CD8-positive, alpha-beta memory T cell (primary cell): Measurements from ENCODE around the gene DCLK3. TPM values are rescaled to one million over a fixed set of nuclear protein-coding genes. Genes with fewer than 3 reads are reported as not detected.
A peak's percentile ranks its signal among the peaks of the same experiment; 100 is the strongest.

Source experiments
- CTCF ChIA-PET: fragments of 350-600 bp; sonication (Branson Sonifier 250); formaldehyde crosslinking; loops from one replicate; lab custom pipeline; 2021; ENCODE audit warnings: antibody characterized with exemption; lab: Charles Lee
- POLR2A ChIA-PET: fragments of 350-600 bp; sonication (Branson Sonifier 250); formaldehyde crosslinking; loops from one replicate; lab custom pipeline; 2021; ENCODE audit warnings: antibody characterized with exemption; lab: Charles Lee
- DNase-seq, 5 donors: peaks; one replicate each; pipeline versions ENCODE4 v3.0.0 to v3.0.0-alpha.2; 2020 to 2022; ENCODE audit warnings: mixed read lengths in 1 of 5
- H3K27ac ChIP-seq: one replicate; pipeline ENCODE4 v1.7.0; 2013; ENCODE audit warnings: low read depth, mild to moderate bottlenecking, low read length, moderate library complexity
- H3K27me3 ChIP-seq: 2 replicates; pipeline ENCODE4 v1.7.0; 2013; ENCODE audit warnings: low read length, mild to moderate bottlenecking; ENCODE audit not compliant: insufficient read depth, poor library complexity, severe bottlenecking
- H3K36me3 ChIP-seq: 2 replicates; pipeline ENCODE4 v1.7.0; 2013; ENCODE audit warnings: mild to moderate bottlenecking, low read length, moderate library complexity; ENCODE audit not compliant: insufficient read depth
- H3K4me1 ChIP-seq: 2 replicates; pipeline ENCODE4 v1.7.0; 2013; ENCODE audit warnings: mild to moderate bottlenecking, low read length, moderate library complexity; ENCODE audit not compliant: insufficient read depth
- H3K4me3 ChIP-seq: 2 replicates; pipeline ENCODE4 v1.7.0; 2013; ENCODE audit warnings: mild to moderate bottlenecking, low read length
- H3K9me3 ChIP-seq: 2 replicates; pipeline ENCODE4 v1.7.0; 2013; ENCODE audit warnings: mild to moderate bottlenecking, low read length
- H3K27ac Mint-ChIP-seq, 8 donors: one replicate each; pipeline ENCODE4 v1.8.0; 2020 to 2021; ENCODE audit warnings: mixed read lengths in 8 of 8, mild to moderate bottlenecking in 6 of 8, inconsistent platforms in 3 of 8, moderate library complexity in 3 of 8
- H3K27me3 Mint-ChIP-seq, 2 donors: one replicate each; pipeline ENCODE4 v1.8.0; 2020 to 2021; ENCODE audit warnings: mixed read lengths in 2 of 2, mild to moderate bottlenecking in 1 of 2, moderate library complexity in 1 of 2
- H3K36me3 Mint-ChIP-seq, 3 donors: one replicate each; pipeline ENCODE4 v1.8.0; 2020 to 2021; ENCODE audit warnings: mixed read lengths in 3 of 3, inconsistent platforms in 1 of 3, mild to moderate bottlenecking in 1 of 3
- H3K4me1 Mint-ChIP-seq, 3 donors: one replicate each; pipeline ENCODE4 v1.8.0; 2020 to 2021; ENCODE audit warnings: mixed read lengths in 3 of 3, inconsistent platforms in 1 of 3, mild to moderate bottlenecking in 1 of 3
- H3K4me3 Mint-ChIP-seq, 7 donors: one replicate each; pipeline ENCODE4 v1.8.0; 2020 to 2021; ENCODE audit warnings: mixed read lengths in 7 of 7, mild to moderate bottlenecking in 6 of 7, moderate library complexity in 4 of 7, inconsistent platforms in 2 of 7
- H3K9me3 Mint-ChIP-seq, 5 donors: one replicate each; pipeline ENCODE4 v1.8.0; 2020 to 2022; ENCODE audit warnings: mixed read lengths in 5 of 5, mild to moderate bottlenecking in 3 of 5, moderate library complexity in 2 of 5, inconsistent platforms in 1 of 5
- polyA plus RNA-seq: library from polyadenylated mRNA; unstranded; fragments of 300-500 nt; fragmentation: Illumina TruSeq; gene quantifications from one replicate; pipeline ENCODE4 v1.2.3, GENCODE V29; 2021
- total RNA-seq, 2 experiments: library from RNA; stranded (reverse); gene quantifications; one replicate each; pipeline ENCODE4 v1.2.3, GENCODE V29; 2021

The DCLK3 gene
- total and polyA plus RNA-seq, 3 experiments from 2014 or later = not detected

DNA sequence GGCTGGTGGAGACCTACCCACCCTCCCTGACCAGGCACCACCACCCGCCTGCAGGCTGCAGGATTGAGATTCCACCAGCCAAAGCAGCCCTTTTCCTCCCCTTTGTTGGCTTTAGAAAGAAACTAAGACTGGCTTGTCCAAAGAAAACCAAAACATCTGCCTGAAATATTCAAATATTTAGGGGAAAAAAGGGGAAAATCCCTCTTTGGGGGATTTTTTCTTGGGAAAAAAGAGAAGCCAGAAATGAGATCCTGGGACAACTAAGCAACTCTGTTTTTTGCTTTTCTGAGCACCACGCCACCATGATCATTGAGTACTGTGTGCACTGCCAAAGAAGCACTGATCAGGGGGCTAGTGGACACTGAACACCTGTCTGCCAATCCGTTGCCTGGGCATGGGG lies 2.6 kb downstream of the DCLK3 start:
- DNase-seq = no peak
- ChIA-PET POLR2A (no interaction called here), CTCF (no interaction called here)
- Mint-ChIP-seq H3K4me1 (peaks cover 5 to 10% (median 7%) of the 10 kb centered on the region in 3 donors), H3K9me3 (no peaks in the 10 kb centered on the region), H3K27ac (peak overlapping the region in 1 of 8 donors; percentile 19), H3K27me3 (peaks cover 38 to 78% of the 10 kb centered on the region in 2 donors), H3K4me3 (no peak overlapping the region), H3K36me3 (no peaks in the 10 kb centered on the region)
- Histone ChIP-seq H3K9me3 (no peaks in the 10 kb centered on the region), H3K27me3 (peaks cover 13% of the 10 kb centered on the region), H3K4me3 (no peak overlapping the region), H3K36me3 (no peaks in the 10 kb centered on the region), H3K4me1 (no peaks in the 10 kb centered on the region), H3K27ac (no peak overlapping the region)

DNA sequence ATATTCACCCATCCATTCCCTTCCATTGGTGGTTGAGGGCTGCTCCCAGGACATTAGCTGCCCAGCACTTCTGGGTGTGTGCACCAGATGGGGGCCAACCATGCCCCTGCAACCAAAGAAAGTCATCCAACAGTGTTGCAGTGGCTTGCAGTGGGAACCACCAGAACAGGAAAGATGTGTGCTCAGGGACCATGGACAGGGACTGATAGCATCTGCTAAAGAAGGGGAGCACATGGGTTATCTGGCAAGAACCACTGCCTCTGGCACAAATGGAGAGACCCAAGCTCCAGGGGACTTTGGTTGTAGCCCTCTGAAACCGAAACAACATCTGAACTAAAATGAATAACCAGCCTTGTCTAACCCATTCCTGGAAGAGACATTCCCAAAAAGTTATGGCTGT lies 8.1 kb downstream of the DCLK3 start:
- Mint-ChIP-seq H3K4me1 (no peaks in the 10 kb centered on the region), H3K4me3 (no peak overlapping the region), H3K27ac (no peak overlapping the region), H3K27me3 (peaks cover 14 to 63% of the 10 kb centered on the region in 2 donors), H3K9me3 (no peaks in the 10 kb centered on the region), H3K36me3 (no peaks in the 10 kb centered on the region)
- H3K27ac ChIP-seq = no peak overlapping the region
- no peak overlapping the region for H3K4me3 ChIP-seq
- H3K36me3 ChIP-seq = no peaks in the 10 kb centered on the region
- no peaks in the 10 kb centered on the region for H3K27me3 ChIP-seq
- no peak for DNase-seq
- no peaks in the 10 kb centered on the region for H3K9me3 ChIP-seq
- ChIA-PET CTCF (interaction anchor here (1.3 kb wide), 1 partner anchor 12 kb away, joined by 3 read pairs; no protein-coding TSS in a partner anchor), POLR2A (no interaction called here)
- no peaks in the 10 kb centered on the region for H3K4me1 ChIP-seq

DNA sequence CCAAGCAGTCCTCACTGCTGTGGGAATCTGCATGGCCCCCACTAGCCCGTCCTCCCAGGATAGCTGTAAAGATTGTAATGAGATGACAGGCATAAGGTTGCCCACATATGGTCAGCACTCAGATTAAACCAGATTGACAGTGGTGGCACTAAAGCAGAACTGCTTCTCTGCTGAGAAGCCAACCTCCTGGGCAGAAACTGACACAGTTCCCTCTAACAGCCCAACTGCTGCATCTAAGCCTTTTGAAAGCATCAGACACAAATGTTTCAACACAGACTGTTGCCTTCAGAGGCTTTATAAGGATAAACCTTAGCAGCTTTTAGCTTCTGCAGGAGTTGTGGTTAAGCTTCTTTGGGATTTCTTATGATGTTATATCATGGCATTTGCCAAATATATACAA lies 13.0 kb downstream of the DCLK3 start:
- Mint-ChIP-seq H3K4me3 (no peak overlapping the region), H3K9me3 (peaks cover 0 to 8% (median 3%) of the 10 kb centered on the region in 5 donors), H3K27me3 (peaks cover 11 to 56% of the 10 kb centered on the region in 2 donors), H3K27ac (no peak overlapping the region), H3K36me3 (no peaks in the 10 kb centered on the region), H3K4me1 (no peaks in the 10 kb centered on the region)
- POLR2A ChIA-PET = no interaction called here
- Histone ChIP-seq H3K27ac (no peak overlapping the region), H3K27me3 (no peaks in the 10 kb centered on the region), H3K9me3 (no peaks in the 10 kb centered on the region), H3K4me1 (no peaks in the 10 kb centered on the region), H3K36me3 (no peaks in the 10 kb centered on the region), H3K4me3 (no peak overlapping the region)
- CTCF ChIA-PET = no interaction called here
- no peak for DNase-seq

DNA sequence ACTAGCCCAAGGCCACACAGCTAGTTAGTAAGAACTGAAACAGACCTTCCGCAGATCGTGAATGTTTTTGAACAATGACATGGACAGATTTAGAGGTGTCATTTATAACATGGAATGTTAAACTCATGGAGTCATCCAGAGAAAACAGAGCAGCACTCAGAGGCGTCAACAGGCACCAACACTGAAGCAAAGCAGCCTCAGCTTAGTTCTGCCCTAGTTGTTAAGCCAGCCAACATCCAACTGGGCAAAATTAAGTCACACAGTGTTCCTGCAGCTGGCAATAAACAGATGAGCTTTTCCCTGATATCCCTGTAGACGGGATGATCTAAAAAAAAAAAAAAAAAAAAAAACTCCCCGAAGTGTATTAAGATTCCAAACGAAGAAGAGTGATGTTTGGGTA lies 13.6 kb downstream of the DCLK3 start:
- H3K27ac Mint-ChIP-seq = no peak overlapping the region
- ChIA-PET CTCF (no interaction called here), POLR2A (interaction anchor here (0.6 kb wide), 1 partner anchor 20 kb away, joined by 3 read pairs; no protein-coding TSS in a partner anchor)
- H3K9me3 ChIP-seq = no peaks in the 10 kb centered on the region
- H3K27me3 ChIP-seq = no peaks in the 10 kb centered on the region
- H3K36me3 ChIP-seq = no peaks in the 10 kb centered on the region
- H3K27me3 Mint-ChIP-seq = peaks cover 11 to 54% of the 10 kb centered on the region in 2 donors
- H3K4me3 ChIP-seq = no peak overlapping the region
- H3K9me3 Mint-ChIP-seq = peaks cover 0 to 8% (median 3%) of the 10 kb centered on the region in 5 donors
- no peaks in the 10 kb centered on the region for H3K4me1 ChIP-seq
- H3K36me3 Mint-ChIP-seq = no peaks in the 10 kb centered on the region
- H3K4me1 Mint-ChIP-seq = no peaks in the 10 kb centered on the region
- H3K4me3 Mint-ChIP-seq = no peak overlapping the region
- no peak overlapping the region for H3K27ac ChIP-seq
- no peak for DNase-seq

DNA sequence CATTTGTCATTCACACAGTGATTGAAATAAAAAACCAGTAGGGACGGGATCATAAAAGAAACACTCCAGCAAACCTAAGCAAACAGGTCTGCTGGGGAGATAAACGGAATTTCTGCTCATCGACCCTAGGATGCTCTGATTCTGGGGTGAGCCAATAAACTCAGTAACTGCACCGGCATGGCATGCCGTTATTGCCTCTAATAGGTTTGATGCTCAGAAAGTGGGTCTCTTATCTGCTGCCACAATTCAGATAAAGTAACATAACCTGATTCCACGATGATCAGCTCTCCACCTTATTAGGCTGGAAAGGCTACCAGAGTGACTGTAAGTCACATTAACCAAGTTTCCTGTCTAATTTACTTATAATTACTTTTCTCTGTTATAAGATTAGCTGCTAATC lies 19.6 kb downstream of the DCLK3 start:
- Mint-ChIP-seq H3K4me1 (no peaks in the 10 kb centered on the region), H3K9me3 (peaks cover 0 to 8% (median 3%) of the 10 kb centered on the region in 5 donors), H3K27ac (no peak overlapping the region), H3K36me3 (no peaks in the 10 kb centered on the region), H3K27me3 (peaks cover 12 to 13% of the 10 kb centered on the region in 2 donors), H3K4me3 (no peak overlapping the region)
- H3K9me3 ChIP-seq = no peaks in the 10 kb centered on the region
- ChIA-PET POLR2A (no interaction called here), CTCF (no interaction called here)
- H3K4me3 ChIP-seq = no peak overlapping the region
- H3K4me1 ChIP-seq = no peaks in the 10 kb centered on the region
- DNase-seq = no peak
- no peaks in the 10 kb centered on the region for H3K27me3 ChIP-seq
- no peaks in the 10 kb centered on the region for H3K36me3 ChIP-seq
- H3K27ac ChIP-seq = no peak overlapping the region

DNA sequence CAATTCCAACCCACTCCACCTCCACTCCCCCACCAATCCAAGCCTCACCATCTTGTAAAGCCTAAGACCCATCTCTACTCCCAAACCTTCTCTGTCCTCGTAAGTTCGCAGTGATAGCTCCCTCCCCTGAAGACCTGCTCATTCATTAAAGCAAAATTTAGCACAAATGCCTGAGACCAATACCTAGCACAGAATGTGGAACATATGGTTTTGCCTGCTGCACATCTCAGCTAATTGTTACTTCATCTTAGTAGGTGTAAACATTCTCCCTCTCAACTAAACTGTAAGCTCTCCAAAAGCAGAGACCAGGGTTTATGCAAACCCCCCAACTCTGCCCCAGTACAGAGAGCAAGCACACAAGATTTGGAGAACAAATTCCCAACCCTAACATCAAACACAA lies 20.5 kb downstream of the DCLK3 start:
- CTCF ChIA-PET = interaction anchor here (1.2 kb wide), 1 partner anchor 37 kb away, joined by 3 read pairs; no protein-coding TSS in a partner anchor

DNA sequence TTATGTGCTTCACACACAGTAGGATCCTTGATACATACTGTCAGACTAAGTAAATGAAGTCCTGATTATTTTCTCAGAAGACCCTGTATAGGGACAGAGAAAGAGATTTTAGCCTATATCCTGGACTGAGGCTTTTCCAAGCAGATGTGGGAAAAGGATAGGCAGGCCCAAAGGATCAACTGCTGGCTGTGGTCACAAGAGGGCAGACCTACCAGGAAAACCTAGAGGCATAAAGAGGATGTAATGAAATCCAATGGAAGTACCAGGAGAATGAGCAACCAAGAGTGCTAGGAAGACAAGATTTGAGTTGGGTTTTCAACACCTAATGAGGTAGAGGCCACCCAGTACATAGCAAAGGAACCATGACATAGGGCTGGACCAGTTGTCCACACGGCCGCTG lies 23.1 kb downstream of the DCLK3 start:
- Histone ChIP-seq H3K4me1 (no peaks in the 10 kb centered on the region), H3K27ac (no peak overlapping the region), H3K27me3 (no peaks in the 10 kb centered on the region), H3K9me3 (no peaks in the 10 kb centered on the region), H3K36me3 (no peaks in the 10 kb centered on the region), H3K4me3 (no peak overlapping the region)
- CTCF ChIA-PET = no interaction called here
- DNase-seq = no peak
- Mint-ChIP-seq H3K4me3 (no peak overlapping the region), H3K4me1 (no peaks in the 10 kb centered on the region), H3K27me3 (peaks cover 3 to 9% of the 10 kb centered on the region in 2 donors), H3K27ac (no peak overlapping the region), H3K36me3 (no peaks in the 10 kb centered on the region), H3K9me3 (no peaks in the 10 kb centered on the region)
- POLR2A ChIA-PET = no interaction called here

More for the DNA sequence above, 20.5 kb downstream of the DCLK3 start:
- no peak overlapping the region for H3K4me3 Mint-ChIP-seq
- Histone ChIP-seq H3K36me3 (no peaks in the 10 kb centered on the region), H3K9me3 (no peaks in the 10 kb centered on the region), H3K4me1 (no peaks in the 10 kb centered on the region), H3K27me3 (no peaks in the 10 kb centered on the region), H3K4me3 (no peak overlapping the region), H3K27ac (no peak overlapping the region)
- H3K9me3 Mint-ChIP-seq = peaks cover 0 to 8% (median 3%) of the 10 kb centered on the region in 5 donors
- no peaks in the 10 kb centered on the region for H3K36me3 Mint-ChIP-seq
- POLR2A ChIA-PET = no interaction called here
- H3K4me1 Mint-ChIP-seq = no peaks in the 10 kb centered on the region
- DNase-seq = no peak
- no peak overlapping the region for H3K27ac Mint-ChIP-seq
- peaks cover 10 to 11% of the 10 kb centered on the region in 2 donors for H3K27me3 Mint-ChIP-seq

DNA sequence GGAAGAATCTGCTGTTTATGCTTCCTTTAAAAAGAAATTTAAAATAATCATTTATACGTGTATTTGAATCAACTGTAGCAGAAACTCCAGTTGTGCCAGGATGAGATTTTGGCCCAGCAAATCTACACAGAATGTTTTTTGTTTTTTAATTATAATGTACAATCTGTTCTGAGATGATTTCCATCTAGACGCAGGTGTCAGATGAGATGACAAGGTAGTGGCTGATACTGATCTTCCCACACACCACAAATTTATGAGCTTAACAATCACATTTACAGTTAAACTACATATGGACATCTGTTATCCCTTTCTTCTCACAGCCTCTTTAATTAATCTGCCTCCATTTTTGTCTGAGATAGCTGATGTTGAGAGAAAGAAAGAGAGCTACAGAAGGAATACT lies 23.6 kb downstream of the DCLK3 start:
- Histone ChIP-seq H3K4me1 (no peaks in the 10 kb centered on the region), H3K27me3 (no peaks in the 10 kb centered on the region), H3K36me3 (no peaks in the 10 kb centered on the region), H3K9me3 (no peaks in the 10 kb centered on the region), H3K4me3 (no peak overlapping the region), H3K27ac (no peak overlapping the region)
- no peak for DNase-seq
- ChIA-PET POLR2A (no interaction called here), CTCF (no interaction called here)
- no peak overlapping the region for H3K4me3 Mint-ChIP-seq
- peaks cover 3 to 9% of the 10 kb centered on the region in 2 donors for H3K27me3 Mint-ChIP-seq
- no peak overlapping the region for H3K27ac Mint-ChIP-seq
- H3K4me1 Mint-ChIP-seq = no peaks in the 10 kb centered on the region
- no peaks in the 10 kb centered on the region for H3K36me3 Mint-ChIP-seq
- no peaks in the 10 kb centered on the region for H3K9me3 Mint-ChIP-seq
